NCI-H1105 (cell line): ENCODE data around the gene ARHGAP19.

Source experiments
- DNase-seq: peaks from one replicate; lab custom pipeline; 2025; lab: John Stamatoyannopoulos, UW

ARHGAP19 gene

DNA sequence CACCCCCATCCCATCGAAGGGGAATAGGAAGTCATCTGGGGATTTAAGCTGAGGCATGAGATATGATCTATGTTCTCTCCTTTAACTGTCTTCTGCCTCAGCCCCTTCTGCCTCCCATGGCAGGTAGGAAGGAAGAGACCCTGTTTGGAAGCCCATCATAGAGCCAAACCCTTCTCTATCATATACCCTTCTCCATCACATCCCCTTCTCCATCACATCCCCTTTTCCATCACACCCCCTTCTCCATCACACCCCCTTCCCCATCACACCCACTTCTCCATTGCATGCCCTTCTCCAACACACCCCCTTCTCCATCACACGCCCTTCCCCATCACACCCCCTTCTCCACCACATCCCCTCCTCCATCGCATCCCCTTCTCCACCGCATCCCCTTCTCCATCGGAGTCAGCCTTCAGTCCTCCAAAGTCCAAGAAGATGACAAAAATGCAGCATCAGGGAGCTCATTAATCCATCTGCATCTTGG lies 99.4 kb downstream of the ARHGAP19 start:
- no peak for DNase-seq

DNA sequence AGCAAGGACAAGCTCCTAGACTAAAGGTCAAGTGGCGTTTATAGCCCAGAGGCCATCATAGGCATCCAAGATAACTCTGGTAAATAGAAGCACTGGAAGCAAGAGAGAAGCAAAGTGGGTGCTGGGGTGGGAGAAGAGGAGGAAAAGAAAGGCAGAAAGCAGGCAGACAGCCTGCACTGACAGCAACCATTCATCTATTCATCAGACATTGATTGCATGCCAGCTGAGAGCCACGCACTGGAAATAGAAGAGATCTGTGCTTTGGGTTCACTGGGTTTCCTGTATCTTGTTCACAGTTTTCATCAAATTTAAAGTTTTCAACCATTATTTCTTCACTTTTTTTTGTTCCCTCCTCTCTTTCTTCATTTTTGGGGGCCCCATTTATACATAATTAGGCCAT lies 102.0 kb downstream of the ARHGAP19 start:
- no peak for DNase-seq

DNA sequence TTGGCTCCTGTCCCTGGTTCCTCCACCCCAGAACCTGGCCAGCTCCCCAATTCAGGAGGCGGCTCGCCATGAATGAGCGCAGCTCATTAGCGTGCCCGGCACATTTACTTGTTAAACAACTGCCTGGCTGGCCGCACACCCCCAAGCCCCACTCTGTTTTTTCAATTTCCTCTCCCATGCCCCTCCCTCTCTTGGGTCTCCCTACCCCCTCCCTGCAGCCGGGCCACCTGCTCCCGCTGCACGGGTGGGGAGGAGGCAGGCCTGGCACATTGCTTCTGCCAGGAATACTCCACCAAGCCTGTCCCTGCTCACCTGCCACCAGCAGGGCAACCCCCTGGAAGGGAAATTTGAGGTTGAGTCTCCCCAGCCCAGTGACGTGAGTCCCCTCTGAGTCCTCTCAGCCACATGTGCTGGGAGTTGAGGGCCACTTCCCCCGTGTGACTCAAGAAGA lies 104.2 kb downstream of the ARHGAP19 start:
- peak; percentile 75 for DNase-seq

DNA sequence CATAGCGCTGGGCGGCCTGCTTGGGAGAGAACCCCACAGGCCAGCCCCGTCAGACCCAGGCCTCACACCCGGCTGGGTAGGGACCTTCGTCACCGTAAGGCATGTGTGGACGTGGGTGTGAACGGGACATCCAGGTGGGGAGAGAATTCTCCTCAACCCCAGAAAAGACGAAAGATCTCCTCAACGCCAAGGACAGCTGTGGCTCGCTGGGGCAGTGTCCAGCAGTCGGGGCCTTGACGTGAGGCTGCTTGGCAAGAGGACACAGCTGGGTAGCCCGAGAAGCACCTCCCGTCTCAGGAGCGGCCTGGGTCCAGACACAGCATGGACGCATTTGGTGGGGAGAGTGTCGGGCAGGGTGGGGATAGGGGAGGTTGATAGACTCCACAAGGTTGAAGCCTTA lies 105.5 kb downstream of the ARHGAP19 start:
- DNase-seq = no peak

DNA sequence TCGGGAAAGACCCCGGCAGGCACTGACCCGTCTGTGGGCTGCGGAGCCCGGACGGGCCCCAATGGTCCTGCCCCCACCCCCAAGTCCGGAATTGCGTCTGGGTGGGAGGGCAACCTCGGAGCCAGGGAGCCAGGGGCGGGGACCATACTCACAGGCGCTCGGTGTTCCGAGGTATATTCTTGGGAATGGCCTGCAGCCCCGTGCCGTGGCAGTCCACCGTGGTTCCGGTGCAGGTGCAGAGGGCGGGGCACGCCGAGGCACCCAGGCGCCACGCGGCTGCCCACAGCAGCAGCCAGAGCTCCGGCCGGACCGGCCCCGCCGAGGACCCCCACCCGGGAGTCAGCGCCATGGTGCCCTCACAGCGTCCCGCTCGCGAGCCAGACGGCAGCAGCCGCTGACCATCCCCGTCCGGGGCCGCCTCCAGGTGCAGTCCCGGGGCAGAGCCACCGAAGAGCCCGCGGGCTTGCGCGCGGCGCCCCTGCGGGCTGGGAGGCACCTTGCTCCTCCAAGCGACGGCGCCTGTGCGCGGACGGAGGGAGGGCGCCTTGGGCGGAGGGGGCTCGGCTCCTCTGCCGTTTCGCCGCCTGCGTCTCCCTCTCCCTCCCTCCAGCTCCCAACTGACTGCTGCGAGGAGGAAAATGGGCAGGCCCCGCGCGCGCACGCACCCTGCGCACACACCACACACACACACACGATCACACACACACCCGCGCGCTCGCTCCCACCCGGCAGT lies 106.9 kb downstream of the ARHGAP19 start, which contains the start of gene SLIT1:
SLIT1 (minus strand) TSS at position 634 of the 733 bp plus-strand sequence; CDS start at position 349, 285 bp downstream.
- DNase-seq = peak; percentile 33

DNA sequence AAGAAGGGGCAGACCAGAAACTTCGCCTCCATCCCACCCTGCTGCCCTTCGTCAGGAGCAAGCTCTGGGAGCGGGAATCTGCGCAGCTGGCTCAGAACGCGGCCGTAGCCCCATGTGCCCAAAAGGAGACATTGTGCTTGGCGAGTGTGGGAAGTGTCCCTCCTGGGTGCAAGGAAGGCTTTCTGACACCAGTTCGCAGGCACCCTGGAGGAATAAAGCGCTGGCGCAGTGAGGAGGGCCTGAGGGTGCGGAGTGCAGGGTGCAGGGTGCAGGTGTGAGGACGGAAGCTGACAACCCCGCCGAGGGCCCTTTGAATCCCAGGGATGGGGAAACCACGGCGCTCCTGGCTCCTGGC lies 107.5 kb downstream of the ARHGAP19 start:
- no peak for DNase-seq

DNA sequence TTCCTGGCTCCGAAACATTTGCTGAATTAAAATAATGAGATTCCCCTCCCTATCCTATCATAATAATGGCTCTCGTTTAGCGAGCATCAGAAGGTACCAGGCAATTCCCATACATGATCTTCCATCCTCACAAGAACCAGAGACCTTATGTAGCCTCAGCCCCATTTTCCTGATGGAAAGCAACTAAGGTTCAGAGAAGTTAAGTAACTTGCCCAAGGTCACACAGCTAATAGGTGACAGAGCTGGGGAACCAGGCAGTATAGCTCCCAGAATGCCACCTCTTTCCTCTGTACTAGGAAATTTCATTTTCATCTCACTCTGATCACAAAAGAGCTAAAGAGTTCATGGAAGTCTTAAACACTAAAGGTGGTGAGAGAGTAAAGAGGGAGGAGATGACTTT lies 109.1 kb downstream of the ARHGAP19 start:
- no peak for DNase-seq

DNA sequence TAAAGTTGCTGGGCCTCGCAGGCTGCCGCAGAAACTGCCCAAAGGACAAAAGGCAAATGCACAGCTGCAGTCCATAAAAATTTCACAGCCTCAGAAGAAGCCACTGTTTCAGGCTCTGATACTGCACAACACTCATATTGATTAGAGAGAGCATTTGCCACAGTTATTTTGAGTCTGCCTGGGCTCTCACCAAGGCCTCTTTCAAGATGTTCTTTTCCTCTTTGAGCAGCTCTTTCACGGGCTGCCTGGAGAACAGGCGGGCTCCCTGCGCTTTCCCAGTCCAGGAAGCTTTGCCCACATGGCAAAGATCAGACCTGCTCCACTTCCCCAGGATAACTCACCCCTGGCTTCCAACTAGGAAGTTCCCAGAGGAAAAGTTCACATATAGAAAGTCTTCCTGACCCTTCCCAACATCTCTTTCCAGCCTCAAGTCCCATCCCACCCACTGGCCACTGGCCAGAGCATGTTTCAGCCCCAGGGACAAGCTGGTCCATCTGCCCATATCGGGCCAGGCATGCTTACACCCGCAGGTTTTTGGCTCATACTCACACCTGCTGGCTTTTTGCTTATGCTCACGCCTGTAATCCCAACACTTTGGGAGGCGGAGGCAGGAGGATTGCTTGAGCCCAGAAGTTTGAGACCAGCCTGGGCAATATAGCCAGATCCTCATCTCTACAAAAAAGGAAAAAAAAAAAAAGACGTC lies 110.0 kb downstream of the ARHGAP19 start:
- no peak for DNase-seq

DNA sequence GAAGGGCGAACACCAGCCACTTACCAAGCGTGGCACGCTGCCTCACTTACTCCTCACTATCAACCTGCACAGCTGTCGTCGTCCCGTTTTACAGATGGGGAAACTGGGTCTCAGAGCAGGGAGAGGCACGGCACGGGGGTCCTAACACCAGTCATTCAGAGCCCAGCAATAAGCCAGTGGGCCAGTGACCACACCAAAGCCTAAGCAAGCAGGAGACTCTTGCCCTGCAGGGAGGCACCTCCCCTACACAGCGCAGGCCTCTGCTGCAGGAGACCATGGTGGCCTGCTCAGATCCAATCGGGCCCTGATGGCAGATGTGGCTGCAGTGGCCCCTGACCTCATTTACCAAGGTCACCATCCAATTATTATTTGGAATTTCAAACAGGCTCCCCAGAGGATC lies 111.5 kb downstream of the ARHGAP19 start:
- no peak for DNase-seq

DNA sequence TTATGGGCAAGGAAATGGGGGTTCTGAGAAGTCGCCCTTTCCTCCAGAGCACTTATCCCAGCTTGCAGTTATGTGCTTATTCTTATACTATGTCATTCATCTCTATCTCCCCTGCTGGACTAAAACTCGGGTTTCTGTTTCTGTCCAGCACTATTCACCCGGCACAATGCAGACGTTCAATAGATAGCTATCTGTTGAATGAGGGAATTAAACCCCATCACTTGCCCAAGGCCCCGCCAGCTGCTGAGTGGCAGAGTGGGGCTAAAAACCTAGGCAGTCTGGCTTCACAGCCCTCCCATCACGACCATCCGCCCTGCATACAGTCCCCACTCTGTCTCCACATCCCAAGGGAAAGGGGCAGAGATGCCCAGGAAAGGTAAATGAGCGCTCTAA lies 112.1 kb downstream of the ARHGAP19 start:
- no peak for DNase-seq

DNA sequence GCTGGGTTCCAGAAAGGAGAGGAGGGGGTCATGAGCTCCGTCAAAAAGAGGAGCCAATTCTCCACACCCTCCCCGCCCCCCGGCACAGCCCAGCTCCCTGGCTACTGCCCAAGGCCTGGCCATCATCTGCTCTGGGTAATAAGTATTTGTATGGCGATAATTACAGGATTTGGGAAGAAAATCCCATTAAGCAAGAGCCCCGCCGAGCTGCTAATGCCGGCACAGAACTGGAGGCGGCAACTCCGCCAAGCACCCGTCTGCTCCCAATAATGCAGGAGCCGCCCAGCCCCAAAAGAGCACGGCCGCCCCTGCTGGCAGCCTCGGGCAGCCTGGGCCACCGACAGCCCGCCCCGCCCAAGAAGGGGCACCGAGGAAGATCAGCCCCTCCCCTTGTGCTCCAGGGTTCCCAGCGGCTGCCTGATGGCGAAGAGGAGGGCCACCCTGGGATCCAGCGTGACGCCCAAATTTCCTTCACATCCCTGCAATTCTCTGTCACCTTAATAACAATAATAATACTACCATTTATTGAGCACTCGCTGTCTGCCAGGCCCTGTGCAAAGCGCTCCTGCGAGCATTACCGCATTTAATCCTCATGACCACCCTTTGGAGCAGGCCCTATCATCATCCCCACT lies 112.6 kb downstream of the ARHGAP19 start:
- peak; percentile 69 for DNase-seq

DNA sequence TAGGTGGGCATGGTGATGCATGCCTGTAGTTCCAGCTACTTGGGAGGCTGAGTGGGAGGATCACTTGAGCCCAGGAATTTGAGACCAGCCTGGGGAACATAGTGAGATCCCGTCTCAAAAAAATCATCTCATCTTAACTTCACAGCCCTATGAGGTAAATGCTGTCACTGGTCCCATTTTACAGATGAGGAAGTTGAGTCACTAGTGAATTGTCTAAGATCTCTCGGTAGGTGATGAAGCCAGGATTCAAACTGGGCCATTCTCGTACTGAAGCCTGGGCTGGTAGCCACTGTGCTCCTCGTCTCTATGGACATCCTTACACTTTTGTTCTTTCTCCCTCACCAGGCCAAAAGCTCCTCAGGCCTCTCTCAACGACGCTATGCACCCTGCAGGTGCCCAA lies 113.1 kb downstream of the ARHGAP19 start:
- DNase-seq = no peak

DNA sequence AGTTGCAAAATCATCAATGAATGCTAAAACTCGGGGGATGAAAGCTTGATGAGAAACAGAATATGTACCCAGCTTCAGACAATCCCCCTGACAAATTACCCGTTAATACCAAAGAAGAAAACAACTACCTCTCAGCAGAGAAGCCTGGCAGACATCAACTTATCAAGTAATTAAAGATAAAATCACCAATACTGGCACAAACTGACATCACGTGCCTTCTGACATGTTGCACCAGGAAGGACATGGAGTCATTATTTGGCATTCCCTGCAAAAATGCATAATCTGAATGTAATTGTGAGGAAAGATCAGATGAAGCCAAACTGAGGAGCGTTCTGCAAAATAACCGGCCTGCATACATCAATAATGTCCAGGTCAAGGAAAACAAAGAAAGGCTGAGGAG lies 114.4 kb downstream of the ARHGAP19 start:
- DNase-seq = no peak

DNA sequence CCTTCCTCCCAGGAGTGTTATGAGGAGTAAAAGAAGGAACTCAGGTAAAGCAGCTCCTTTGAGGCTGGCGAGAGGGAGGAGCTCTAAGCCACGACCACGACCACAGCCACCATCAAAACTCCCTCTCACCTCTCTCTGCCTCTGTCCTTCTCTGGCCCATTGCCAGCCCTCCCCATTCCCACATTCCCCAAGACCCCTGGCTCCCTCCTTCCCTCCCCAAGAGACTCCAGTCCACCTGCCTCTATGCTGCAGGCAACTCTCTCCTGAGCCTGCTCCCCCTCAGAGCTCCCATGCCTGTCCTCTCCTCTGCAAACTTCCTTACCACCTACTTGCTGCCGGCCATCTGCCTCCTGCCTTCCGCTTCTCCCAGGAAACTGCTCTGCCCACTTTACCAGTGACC lies 116.2 kb downstream of the ARHGAP19 start:
- DNase-seq = no peak

DNA sequence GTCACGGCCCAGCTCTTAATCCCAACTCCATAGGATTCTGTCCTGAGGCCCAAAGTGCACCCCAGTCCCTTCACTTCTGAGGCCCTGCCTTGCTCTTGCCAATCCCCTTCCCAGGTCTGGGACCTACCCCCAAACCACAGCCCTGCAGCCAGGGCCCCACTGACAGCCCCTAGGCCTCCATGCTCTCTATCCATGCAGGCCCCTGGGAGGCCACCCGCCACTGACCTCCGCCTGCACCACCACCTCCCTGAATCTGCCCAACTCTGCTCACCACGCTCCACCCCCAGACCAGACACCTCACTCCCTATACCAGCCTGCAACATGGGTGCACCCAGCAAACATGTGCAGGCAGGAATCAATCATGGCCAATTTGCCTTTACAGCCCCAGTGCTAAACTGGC lies 116.9 kb downstream of the ARHGAP19 start:
- no peak for DNase-seq

DNA sequence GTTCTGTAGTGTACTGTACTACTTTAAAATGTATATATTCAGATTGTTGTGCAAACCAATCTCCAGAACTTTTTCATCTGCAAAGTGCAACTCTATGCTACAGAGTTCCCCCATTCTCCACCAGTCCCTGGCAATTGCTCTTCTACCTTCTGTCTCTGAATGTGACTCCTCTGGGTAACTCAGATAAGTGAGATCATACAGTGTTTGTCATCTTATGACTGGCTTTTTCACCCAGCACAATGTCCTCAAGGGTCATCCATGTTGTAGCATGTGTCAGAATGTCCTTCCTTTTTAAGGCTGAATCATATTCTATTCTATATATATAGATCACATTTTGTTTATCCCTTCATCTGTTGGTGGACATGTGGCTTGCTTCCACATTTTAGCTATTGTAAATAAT lies 117.5 kb downstream of the ARHGAP19 start:
- no peak for DNase-seq

DNA sequence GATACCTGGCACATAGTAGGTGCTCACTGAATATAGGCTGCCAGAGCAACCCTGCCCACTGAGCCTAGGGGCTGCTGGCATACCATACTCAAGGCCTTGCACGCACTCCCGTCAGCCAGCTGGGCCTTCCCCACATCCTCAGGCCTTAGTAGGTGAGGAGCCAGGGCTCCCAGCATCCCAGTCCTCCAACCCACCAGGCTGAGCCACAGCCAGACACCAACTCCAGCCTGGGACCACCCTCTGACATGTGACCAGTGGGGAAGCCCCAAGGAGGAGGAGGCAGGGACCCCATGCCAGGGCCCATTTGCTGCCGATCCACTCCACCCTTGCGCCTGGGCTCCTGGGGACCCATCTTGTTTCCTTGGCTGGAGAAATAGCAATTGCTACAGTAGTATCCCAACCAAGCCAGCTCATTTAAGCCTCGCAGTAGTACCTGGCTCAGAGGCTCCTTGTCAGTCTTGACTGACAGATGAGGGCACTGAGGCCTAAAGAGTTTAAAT lies 118.1 kb downstream of the ARHGAP19 start:
- DNase-seq = no peak

DNA sequence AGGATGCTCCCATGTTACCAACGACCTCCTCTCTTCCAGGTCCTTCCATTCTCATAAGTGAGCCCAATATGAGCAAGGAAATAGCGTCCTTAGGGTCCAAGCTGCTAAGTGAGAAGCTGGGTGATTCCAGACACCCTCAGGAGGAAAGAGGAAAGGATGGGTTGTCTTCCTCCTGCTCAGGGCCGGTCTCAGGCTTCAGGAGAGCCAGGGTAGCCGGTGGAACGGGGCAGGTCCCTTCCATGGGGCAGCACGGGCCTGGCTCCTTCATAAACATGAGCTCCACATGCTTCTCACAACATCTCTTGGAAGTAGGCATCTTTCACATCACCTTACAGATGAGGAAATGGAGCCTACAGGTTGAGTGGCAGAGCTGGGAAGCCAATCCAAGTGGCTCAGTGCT lies 119.4 kb downstream of the ARHGAP19 start:
- DNase-seq = no peak
